Activated CD4-positive, alpha-beta T cell treated with anti-CD3 and anti-CD28 coated beads for 1 hour (primary cell): Measurements from ENCODE around the gene OPCML.

Experiments used
- DNase-seq: peaks from one replicate; pipeline ENCODE4 v3.0.0-alpha.2; 2020

OPCML gene

GRCh38 chr11:132961453-132961852 is 570.8 kb downstream of the OPCML start:
- DNase-seq = no peak

DNA sequence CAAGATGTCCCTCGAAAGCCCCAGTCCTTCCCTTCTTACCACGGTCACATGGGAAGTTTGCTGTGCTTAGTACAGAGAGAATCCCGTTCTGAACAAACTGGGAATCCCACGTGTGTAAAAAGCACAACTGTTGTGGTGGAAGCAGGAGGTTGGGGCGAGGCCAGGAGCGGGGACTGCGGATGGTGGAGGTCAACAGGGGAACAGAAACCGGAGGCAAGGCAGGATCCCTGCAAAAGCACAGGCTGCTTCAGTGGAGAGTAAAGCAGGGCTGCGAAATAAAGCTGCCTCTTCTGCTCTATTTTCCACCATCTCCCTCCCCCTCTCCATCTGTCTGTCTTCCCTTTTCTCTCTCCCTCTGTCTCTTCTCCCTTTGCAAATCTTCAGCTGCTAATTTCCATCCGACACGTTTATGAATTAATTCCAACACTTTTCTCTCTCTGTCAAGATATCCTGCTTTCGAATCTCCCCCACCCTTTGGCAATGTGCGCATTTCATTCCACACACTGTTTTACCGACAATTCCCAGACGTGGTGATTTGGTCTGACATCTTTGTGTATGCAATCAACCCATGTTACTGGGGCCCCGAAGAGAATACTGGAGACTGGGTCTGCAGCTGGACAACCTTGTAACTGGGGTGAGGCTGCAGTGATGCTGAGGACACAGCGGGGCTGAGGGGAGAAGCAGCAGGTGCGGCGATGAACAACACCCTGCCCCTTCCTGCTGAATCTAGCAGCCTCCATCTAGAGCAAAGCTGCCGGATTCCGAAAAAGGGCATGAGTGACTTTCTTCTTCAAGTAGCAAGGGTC is 571.8 kb downstream of the OPCML start:
- no peak for DNase-seq

DNA sequence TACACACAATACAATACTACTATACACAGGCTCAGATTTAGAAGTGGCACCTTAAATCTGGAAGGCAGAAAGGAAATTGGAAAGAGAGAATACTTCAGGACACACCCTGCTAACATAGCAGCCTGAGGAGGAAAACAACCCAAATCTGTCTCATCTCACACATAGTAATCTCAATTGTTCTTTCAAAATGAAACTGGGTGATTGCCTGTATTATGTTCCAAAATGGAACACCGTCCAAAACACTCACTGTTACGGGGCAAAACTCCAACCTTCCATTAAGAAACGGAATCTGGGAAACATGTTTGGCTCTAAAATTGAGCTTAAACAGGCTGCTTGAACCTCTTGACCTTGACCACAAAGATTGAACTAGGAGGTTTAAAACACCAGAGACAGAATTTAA is 572.6 kb downstream of the OPCML start:
- no peak for DNase-seq

DNA sequence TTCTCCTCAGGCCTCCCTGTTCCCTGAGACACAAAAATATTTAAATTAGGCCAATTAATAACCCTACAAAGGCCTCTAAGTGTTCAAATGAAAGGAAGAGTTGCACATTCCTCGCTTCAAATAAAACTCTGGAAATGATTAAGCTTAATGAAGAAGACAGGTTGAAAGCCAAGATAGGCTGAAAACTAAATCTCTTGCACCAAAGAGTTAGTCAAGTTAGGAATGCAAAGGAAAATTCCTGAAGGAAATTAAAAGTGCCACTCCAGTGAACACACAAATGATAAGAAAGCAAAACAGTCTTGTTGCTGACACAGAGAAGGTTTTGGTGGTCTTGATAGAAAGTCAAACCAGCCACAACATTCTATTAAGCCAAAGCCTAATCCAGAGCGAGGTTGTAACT is 574.4 kb downstream of the OPCML start:
- DNase-seq = no peak

DNA sequence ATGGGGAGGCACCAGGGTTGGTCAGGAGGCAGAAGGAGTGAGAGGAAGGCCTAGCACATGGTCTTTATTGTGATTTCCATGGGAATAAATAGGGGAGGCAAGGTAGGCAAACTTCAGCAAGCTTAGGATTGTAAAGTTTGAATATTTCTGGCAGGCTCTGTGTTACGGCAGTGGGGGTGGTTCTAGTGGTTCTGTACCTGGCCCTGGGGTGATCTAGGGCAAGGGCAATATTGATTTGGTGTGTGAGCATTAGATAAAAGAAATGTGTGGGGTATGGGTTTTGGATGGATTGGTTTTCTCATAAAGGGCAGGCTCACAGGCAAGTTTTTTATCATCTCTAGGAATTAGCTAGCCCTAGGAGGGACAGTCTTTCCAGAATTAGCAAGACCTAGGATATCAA is 584.0 kb downstream of the OPCML start:
- no peak for DNase-seq

DNA sequence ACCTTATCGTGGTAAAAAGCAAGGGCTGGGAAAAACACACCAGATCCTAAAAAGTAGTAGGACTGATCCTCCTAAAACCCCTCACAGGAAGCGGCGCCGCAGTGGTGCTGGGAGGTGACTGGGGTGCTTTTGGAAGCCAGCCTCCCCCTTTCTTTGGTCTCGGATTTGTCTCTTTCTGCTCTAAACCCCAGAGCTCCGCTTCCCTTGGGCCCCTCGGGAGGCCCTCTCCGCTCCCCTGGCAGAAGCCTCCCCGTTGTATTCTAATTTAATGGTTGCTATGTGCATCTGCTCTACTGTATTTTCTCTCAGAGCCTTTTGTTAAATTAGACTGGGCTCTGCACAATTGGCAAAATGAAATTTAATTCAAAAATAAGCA is 587.7 kb downstream of the OPCML start:
- no peak for DNase-seq

- DNase-seq = no peak
Measured at GRCh38 chr11:132943706-132944568, 588.4 kb downstream of the OPCML start.

DNA sequence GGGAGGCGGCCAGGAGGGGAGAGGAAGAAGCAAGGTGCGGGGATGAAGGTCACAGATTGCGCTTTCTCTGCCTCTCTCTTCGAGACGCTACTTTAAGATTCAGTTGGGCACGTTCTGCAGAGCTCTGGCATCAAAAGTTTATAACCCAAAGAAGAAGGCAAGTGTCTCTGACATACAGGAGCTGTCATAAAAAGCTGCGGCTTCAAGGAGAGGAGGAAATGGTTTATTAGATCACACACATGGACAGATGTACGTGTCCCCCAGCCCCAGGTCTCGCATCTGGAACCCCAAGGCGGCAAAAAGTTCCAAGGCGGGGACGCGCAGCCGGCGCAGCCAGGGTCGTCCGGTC is 589.0 kb downstream of the OPCML start:
- no peak for DNase-seq

GRCh38 chr11:132942611-132943356 is 589.5 kb downstream of the OPCML start:
- no peak for DNase-seq

DNA sequence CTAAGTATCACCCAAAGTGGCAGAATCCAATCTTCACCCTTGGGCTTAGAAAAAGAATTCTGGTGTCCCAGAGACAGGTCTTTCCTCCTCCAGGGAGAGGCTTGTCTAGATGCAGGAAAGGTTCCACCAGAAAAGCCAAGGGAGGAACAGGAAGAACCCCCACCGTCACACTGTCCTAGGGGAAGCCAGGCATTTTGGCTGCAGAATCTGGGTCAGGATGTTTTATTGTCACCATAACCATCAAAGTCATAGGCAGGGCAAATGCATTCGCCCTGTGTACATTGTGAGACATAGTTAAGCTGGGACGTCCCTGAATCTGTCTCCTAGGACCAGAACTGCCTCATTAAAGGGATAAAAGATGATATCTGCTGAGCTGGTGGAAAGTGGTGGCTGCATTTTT is 590.5 kb downstream of the OPCML start:
- no peak for DNase-seq

- no peak for DNase-seq
Measured at GRCh38 chr11:132941024-132941646, 591.2 kb downstream of the OPCML start.

GRCh38 chr11:132937016-132937415 is 595.3 kb downstream of the OPCML start:
- DNase-seq = no peak

DNA sequence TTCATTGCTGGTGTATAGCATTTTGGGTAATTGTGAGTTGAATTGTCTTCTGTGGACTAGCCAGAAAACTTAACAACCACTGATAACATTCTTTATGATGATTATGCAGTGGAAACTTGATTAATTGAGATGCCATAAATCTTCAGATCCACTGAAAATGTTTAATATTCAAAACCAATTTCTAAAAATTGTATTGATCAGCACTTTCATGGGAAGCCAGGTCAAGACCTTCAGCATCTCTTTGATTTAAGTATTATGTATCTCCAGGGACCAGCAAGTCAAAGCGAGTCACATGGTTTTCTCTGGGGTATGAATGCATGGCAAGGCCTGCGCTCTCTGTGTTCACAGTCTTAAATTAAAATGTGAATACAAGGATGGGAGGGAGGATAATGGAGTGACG is 596.9 kb downstream of the OPCML start:
- DNase-seq = no peak

DNA sequence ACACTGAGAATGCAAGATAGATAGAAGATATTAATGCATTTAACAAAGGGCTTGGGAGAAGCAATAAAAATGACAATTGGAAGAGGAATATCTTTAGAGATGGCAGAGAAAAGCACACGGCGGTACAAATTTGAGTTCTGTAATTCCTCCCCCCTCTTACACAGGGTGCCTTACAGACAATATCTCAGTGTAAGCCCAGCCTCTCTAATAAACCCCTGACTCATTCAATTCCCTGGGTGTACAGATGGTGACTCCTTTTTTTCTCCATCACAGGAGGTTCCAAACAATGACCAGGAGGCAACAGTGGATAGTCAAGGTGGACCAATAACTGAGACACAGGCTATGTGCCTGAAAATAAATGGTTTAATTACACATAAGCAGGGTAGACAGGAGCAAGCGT is 598.6 kb downstream of the OPCML start:
- DNase-seq = no peak

DNA sequence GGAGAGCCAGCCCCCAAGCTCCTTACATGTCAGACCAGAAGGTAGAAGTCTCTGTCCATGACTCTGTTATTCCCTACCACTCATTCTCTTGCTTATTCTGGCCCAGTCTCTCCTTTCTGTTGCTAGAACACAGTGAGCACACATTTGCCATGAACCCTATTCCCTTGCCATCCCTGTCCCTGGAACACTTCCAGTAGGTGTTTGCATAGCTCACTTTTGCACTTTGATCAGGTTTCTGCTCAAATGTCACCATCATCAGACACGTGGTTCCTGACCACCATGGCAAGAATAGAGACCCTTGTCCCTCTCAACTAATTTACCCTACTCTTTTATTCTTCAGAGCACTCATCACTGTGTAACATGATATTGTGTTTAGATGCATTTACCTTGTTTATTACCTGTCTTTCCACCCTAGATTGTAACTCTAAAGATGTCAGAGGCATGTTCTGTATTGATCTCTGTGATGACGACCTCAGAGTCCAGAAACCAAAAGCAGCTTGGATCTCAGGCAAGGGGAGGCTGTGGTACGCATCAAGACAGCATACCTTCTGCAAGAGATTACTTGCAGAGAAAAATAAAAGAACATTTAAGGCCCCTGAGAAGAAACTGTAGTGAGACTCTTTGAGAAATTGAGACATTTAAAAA is 606.4 kb downstream of the OPCML start:
- no peak for DNase-seq

DNA sequence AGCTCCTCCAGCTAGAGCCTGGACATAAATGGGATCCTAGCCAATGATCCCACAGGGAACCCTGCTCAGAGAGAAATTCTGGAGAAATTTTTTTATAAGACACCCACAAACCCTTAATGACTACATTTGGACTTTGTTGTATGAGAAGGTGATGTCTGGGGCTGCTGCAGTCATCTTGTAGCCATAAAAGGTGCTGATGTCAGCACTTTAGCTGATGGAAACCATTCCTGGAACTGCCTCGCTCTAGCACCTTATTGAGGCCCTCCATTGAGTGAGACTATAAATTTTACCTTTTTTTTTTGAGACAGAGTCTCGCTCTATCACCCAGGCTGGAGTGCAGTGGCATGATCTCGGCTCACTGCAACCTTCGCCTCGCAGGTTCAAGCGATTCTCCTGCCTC is 610.7 kb downstream of the OPCML start:
- DNase-seq = no peak

DNA sequence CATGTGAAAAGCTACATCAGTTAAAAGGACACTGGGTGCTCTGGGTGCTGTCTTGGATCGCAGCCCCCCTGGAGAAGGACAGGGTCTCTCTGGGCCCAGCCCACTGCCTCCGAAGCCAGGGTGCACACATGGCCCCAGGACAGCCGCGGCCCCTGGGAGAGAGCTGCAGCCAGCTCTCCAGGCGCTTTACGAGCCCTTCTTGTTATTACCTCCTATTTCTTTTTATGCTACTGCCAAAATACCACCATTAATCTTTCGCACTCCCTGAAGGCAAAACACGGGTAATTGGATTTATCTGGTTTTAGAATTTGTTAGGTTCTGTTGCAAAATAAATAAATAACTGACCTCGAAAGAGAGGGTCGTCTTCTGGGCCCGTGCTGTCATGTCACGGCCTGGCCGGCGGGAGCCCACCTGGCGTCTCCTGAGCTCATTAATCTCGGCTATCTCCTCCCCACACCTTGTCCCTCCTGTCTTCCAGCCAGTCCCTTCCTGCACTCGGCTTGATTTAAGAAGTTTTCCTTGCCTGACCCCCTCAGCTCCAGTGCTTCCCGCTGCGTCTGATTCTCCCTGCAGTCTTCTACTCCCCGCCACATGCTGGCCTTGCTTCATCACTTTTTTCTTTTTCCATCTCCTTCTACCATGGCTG is 611.7 kb downstream of the OPCML start:
- DNase-seq = no peak

- DNase-seq = no peak
Measured at GRCh38 chr11:132914600-132914999, 617.7 kb downstream of the OPCML start.

DNA sequence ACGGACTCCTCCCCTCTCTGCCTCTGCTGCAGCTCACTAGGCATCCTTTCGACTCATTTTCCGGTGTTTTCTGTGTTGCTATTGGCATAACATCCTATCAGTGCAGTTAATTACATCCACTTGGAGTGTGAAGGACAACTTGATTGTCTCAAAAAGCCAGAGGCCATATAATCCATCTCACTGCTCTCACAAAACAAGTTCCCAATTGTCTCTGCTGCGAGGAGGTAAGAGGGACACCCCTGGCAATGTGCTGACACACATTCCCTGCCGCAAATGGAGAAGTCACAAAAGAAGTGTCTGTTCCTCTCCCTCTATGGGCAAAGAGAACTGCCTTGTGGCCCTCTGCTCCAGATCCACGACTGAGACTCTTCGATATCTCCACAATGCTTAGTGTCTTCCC is 618.4 kb downstream of the OPCML start:
- no peak for DNase-seq

- DNase-seq = no peak
Measured at GRCh38 chr11:132913295-132913694, 619.0 kb downstream of the OPCML start.

DNA sequence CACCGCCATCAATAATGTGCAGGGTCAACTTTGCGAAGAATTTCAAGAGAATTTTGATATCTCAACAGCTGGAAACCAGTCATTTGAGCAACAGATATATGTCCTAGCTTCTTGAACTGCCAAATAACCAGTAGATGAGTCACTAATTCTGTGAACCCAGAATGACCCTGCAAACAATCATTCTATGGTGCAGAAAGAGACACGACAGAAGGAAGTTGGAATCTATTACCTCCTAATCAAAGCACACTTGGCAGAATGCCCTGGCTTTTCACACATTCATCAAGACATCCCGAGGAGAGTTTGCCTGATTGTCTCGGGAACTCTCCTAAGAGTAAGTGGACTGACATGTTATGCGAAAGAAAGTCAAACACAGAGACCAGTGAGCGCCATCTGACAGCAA is 621.1 kb downstream of the OPCML start:
- DNase-seq = no peak
